GM18520 (cell line): ENCODE data around the gene TPSD1.
"Not testable (repeated sequence)": the region's sequence is repeated elsewhere in the genome, so short reads cannot be mapped to it uniquely, and the experiment has no call there.

Experiments
- ATAC-seq: cut with Tn5 transposase; IDR thresholded peaks from one replicate; pipeline ENCODE4 v1.9.1; 2021; ENCODE audit not compliant: unreplicated experiment

The TPSD1 gene

GRCh38 chr16:1220841-1221627 lies 34.8 kb upstream of the TPSD1 start:
- ATAC-seq: no peak

DNA sequence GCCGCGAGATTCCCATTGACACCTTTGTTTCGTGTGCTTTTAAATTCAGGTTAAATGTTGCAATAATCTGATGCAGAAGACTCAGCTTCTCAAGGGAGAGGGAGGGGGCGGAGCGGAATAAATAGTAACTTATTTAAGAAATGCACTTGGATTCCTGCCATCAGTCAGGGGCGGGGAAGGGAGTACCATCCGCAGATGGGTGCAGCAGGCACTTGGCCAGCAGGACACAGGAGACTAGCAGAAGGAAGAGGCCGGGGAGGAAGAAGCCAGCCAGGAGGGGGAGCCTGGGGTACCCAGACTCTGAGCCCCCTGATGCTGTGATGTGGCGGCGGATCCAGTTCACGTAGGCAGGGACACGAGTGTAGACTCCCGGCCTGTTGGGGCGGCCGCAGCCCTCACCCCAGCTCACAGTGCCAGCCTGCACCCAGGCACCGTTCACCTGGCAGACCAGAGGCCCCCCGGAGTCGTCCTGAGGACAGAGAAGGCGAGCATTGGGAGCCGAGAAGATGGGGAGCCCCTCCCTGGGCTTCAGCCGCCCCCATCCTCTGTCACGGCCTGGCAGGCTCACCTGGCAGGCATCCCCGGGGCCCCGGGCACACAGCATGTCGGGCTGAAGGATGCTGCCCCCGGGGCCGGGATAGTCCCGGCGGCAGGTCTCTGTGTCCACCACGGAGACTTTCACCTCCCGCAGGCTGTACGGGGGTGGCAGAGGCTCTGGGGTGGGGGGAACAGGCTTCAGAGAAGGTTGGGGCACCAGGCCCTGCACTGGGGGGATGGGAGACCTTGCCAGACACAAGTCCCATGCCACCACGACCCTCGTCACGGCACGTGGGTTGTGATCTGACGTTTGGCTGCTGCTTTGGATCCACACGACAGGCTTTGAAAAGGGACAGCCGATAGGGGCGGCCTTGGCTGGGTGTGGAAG lies 34.0 kb upstream of the TPSD1 start:
- ATAC-seq: no peak

GRCh38 chr16:1222553-1223354 lies 33.1 kb upstream of the TPSD1 start:
- ATAC-seq: no peak

- ATAC-seq: no peak
Measured at GRCh38 chr16:1223355-1224214, 32.3 kb upstream of the TPSD1 start.

- no peak for ATAC-seq
Measured at GRCh38 chr16:1224558-1224957, 31.3 kb upstream of the TPSD1 start.

DNA sequence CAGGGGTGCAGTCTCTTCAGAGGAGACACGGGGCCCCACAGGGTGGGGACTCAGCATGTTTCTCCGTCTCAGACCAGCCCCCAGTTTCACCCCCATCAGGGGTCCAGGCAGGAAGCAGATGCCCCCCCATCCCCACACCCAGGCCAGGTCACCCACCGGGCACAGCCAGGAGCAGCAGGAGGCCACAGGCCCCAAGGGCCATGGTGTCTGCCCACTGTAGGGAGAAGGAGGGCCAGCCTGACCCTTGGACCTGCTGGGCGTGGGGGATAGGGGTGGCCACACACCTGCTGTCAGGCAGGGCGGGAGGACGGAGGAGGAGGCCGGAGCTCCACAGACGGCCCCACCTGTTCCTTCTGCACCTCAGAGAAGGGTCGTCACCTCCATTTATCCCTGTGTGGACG lies 30.8 kb upstream of the TPSD1 start, which contains the start of gene TPSG1:
TPSG1 (minus strand) TSS at position 218 of the 401 bp plus-strand sequence; CDS start at position 202, 16 bp downstream.
- ATAC-seq: no peak

DNA sequence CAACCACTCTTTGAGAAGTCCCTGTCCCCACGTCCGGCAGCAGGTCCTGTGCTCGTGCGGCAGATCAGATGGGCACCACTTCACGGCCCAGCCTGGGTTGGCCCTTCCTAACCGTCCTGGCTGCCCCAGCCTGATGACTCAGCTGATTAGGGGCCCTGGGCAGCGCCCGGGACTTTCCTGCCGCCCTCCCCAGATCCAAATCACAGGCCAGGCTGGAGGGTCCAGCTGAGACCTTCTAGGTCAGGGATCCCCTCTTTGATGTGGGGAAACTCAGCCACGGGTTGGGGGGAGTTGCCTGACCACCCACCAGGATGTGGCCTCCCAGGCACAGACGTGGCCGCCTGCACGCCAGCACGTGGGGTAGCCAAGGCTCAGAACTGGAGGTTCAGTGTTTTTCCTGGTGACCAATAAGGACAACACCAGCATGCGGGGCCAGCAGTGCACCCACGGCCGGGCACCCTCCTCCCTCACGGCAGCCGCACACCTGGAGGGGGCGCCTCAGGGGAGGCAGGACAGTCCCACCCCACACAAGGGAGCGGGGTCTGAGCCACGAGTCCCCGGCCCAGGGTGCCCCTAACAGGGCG lies 30.0 kb upstream of the TPSD1 start:
- not testable (repeated sequence) for ATAC-seq

GRCh38 chr16:1226692-1227091 lies 29.2 kb upstream of the TPSD1 start:
- ATAC-seq: not testable (repeated sequence)

- ATAC-seq: not testable (repeated sequence)
Measured at GRCh38 chr16:1228227-1228626, 27.6 kb upstream of the TPSD1 start.

GRCh38 chr16:1229476-1229875 lies 26.4 kb upstream of the TPSD1 start:
- ATAC-seq: not testable (repeated sequence)

GRCh38 chr16:1230084-1230470 lies 25.8 kb upstream of the TPSD1 start, which contains the start of gene TPSB2:
TPSB2 (minus strand) TSS chr16:1230184; CDS start chr16:1229951, 233 bp downstream.
- not testable (repeated sequence) for ATAC-seq

DNA sequence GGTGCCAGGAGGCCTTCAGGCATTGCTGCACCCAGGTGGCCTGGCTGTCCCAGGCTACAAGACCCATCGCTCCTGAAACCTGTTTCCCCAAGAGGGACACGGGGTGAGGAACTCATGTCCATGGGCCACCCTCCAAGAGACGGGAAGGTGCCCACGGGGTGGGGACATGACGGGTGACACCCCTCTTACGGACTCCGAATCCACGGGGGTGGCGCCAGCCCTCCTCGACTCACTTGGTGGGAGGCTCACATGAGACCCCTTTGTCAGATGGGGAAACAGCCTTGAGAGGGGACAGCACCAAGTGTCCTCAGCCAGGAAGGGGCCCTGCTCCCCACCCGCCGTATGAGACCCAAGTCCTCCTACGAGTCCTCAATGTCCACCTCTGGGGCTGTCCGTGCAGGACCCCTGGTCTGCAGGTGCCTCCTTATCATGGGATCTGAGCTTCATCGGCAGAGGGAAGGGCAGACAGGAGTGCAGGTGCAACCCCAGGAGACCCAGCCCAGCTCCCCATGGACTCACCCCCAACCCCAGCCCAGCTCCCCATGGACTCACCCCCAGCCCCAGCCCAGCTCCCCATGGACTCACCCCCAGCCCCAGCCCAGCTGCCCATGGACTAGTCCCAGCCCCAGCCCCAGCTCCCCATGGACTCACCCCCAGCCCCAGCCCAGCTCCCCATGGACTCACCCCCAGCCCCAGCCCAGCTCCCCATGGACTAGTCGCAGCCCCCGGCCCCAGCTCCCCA lies 25.2 kb upstream of the TPSD1 start:
- not testable (repeated sequence) for ATAC-seq

- ATAC-seq: not testable (repeated sequence)
Measured at GRCh38 chr16:1231301-1231700, 24.6 kb upstream of the TPSD1 start.

GRCh38 chr16:1232049-1232748 lies 23.7 kb upstream of the TPSD1 start:
- not testable (repeated sequence) for ATAC-seq

- not testable (repeated sequence) for ATAC-seq
Measured at GRCh38 chr16:1236659-1237058, 19.2 kb upstream of the TPSD1 start.

DNA sequence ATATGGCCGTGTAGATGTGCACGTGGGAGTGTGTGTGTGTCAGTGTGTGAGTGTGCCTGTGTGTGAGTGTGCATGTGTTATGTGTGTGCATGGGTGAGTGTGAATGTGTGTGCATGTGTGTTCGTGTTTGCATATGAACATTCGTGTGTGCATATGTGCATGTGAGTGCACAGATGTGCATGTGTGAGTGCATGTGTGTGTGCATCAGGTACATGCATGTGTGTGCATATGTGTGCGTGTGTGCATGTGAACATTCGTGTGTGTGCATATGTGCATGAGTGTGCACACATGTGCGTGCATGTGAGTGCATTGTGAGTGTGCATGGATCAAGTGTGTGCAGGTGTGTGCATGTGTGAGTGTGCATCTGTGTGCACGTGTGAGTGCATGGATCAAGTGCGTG lies 17.9 kb upstream of the TPSD1 start:
- ATAC-seq: no peak

GRCh38 chr16:1238909-1239308 lies 17.0 kb upstream of the TPSD1 start:
- not testable (repeated sequence) for ATAC-seq

GRCh38 chr16:1239575-1239974 lies 16.3 kb upstream of the TPSD1 start:
- ATAC-seq: not testable (repeated sequence)
